Measurements from ENCODE around the gene BRD2.
A peak's percentile ranks its signal among the peaks of the same experiment; 100 is the strongest.
"Not testable (repeated sequence)": the region's sequence is repeated elsewhere in the genome, so short reads cannot be mapped to it uniquely, and the experiment has no call there.

Gene BRD2

GRCh38 chr6:32940656-32941213, 27.7 kb upstream of the BRD2 start, which contains the start of gene HLA-DMB:
TSS of gene HLA-DMB (minus strand) at chr6:32941028. CDS start at chr6:32940807, 221 bp downstream.
- peaks cover 6% of the 10 kb centered on the region for H3K4me1 ChIP-seq (ENCODE audit: insufficient read depth, low read length)
- H3K4me3 ChIP-seq (ENCODE audit: low read depth in 1 of 2, low read length in 2 of 2) = peak within 1 kb of the TSS in 1 of 2 donors; percentile 52
- peak within 1 kb of the TSS; percentile 51 for H3K27ac ChIP-seq (ENCODE audit: low read depth, low read length)
- no peaks in the 10 kb centered on the region for H3K36me3 ChIP-seq (ENCODE audit: insufficient read depth, low read length)
- no peaks in the 10 kb centered on the region for H3K9me3 ChIP-seq (ENCODE audit: low read length)
- H3K9ac ChIP-seq (ENCODE audit: low read length) = no peak within 1 kb of the TSS
- H3K27me3 ChIP-seq (ENCODE audit: control insufficient read depth in 1 of 2, insufficient read depth in 2 of 2, low read length in 2 of 2) = no peaks in the 10 kb centered on the region

GRCh38 chr6:32941214-32941768, 27.1 kb upstream of the BRD2 start:
- Histone ChIP-seq H3K36me3 (ENCODE audit: insufficient read depth, low read length) (no peaks in the 10 kb centered on the region), H3K4me1 (ENCODE audit: insufficient read depth, low read length) (peaks cover 6% of the 10 kb centered on the region), H3K9ac (ENCODE audit: low read length) (no peak overlapping the region), H3K27me3 (ENCODE audit: control insufficient read depth in 1 of 2, insufficient read depth in 2 of 2, low read length in 2 of 2) (no peaks in the 10 kb centered on the region), H3K27ac (ENCODE audit: low read depth, low read length) (no peak overlapping the region), H3K4me3 (ENCODE audit: low read depth in 1 of 2, low read length in 2 of 2) (no peak overlapping the region), H3K9me3 (ENCODE audit: low read length) (no peaks in the 10 kb centered on the region)

GRCh38 chr6:32942555-32943123, 25.8 kb upstream of the BRD2 start:
- H3K4me3 ChIP-seq (ENCODE audit: low read depth in 1 of 2, low read length in 2 of 2); H3K4me1 ChIP-seq (ENCODE audit: insufficient read depth, low read length); H3K9ac ChIP-seq (ENCODE audit: low read length); H3K27me3 ChIP-seq (ENCODE audit: control insufficient read depth in 1 of 2, insufficient read depth in 2 of 2, low read length in 2 of 2); H3K36me3 ChIP-seq (ENCODE audit: insufficient read depth, low read length); H3K27ac ChIP-seq (ENCODE audit: low read depth, low read length); H3K9me3 ChIP-seq (ENCODE audit: low read length): not testable (repeated sequence)

GRCh38 chr6:32943864-32944649, 24.3 kb upstream of the BRD2 start:
- H3K9me3 ChIP-seq (ENCODE audit: low read length) = no peaks in the 10 kb centered on the region
- H3K4me1 ChIP-seq (ENCODE audit: insufficient read depth, low read length) = peaks cover 6% of the 10 kb centered on the region
- no peak overlapping the region for H3K9ac ChIP-seq (ENCODE audit: low read length)
- H3K27ac ChIP-seq (ENCODE audit: low read depth, low read length) = no peak overlapping the region
- H3K27me3 ChIP-seq (ENCODE audit: control insufficient read depth in 1 of 2, insufficient read depth in 2 of 2, low read length in 2 of 2) = no peaks in the 10 kb centered on the region
- H3K4me3 ChIP-seq (ENCODE audit: low read depth in 1 of 2, low read length in 2 of 2) = no peak overlapping the region
- H3K36me3 ChIP-seq (ENCODE audit: insufficient read depth, low read length) = no peaks in the 10 kb centered on the region

GRCh38 chr6:32945108-32945760, 23.2 kb upstream of the BRD2 start:
- H3K4me3 ChIP-seq (ENCODE audit: low read depth in 1 of 2, low read length in 2 of 2) = no peak overlapping the region
- H3K4me1 ChIP-seq (ENCODE audit: insufficient read depth, low read length) = peaks cover 6% of the 10 kb centered on the region

GRCh38 chr6:32945953-32946352, 22.4 kb upstream of the BRD2 start:
- Histone ChIP-seq H3K4me1 (ENCODE audit: insufficient read depth, low read length) (peaks cover 2% of the 10 kb centered on the region), H3K27ac (ENCODE audit: low read depth, low read length) (no peak overlapping the region)

More at GRCh38 chr6:32945108-32945760, 23.2 kb upstream of the BRD2 start:
- Histone ChIP-seq H3K27ac (ENCODE audit: low read depth, low read length) (no peak overlapping the region), H3K9me3 (ENCODE audit: low read length) (no peaks in the 10 kb centered on the region), H3K36me3 (ENCODE audit: insufficient read depth, low read length) (no peaks in the 10 kb centered on the region), H3K27me3 (ENCODE audit: control insufficient read depth in 1 of 2, insufficient read depth in 2 of 2, low read length in 2 of 2) (no peaks in the 10 kb centered on the region), H3K9ac (ENCODE audit: low read length) (no peak overlapping the region)

GRCh38 chr6:32946893-32947292, 21.5 kb upstream of the BRD2 start:
- Histone ChIP-seq H3K36me3 (ENCODE audit: insufficient read depth, low read length) (no peaks in the 10 kb centered on the region), H3K4me3 (ENCODE audit: low read depth in 1 of 2, low read length in 2 of 2) (no peak overlapping the region), H3K9ac (ENCODE audit: low read length) (no peak overlapping the region), H3K27me3 (ENCODE audit: control insufficient read depth in 1 of 2, insufficient read depth in 2 of 2, low read length in 2 of 2) (no peaks in the 10 kb centered on the region), H3K27ac (ENCODE audit: low read depth, low read length) (no peak overlapping the region), H3K9me3 (ENCODE audit: low read length) (no peaks in the 10 kb centered on the region), H3K4me1 (ENCODE audit: insufficient read depth, low read length) (no peaks in the 10 kb centered on the region)

More at GRCh38 chr6:32945953-32946352, 22.4 kb upstream of the BRD2 start:
- Histone ChIP-seq H3K9me3 (ENCODE audit: low read length) (no peaks in the 10 kb centered on the region), H3K27me3 (ENCODE audit: control insufficient read depth in 1 of 2, insufficient read depth in 2 of 2, low read length in 2 of 2) (no peaks in the 10 kb centered on the region), H3K36me3 (ENCODE audit: insufficient read depth, low read length) (no peaks in the 10 kb centered on the region), H3K4me3 (ENCODE audit: low read depth in 1 of 2, low read length in 2 of 2) (no peak overlapping the region), H3K9ac (ENCODE audit: low read length) (no peak overlapping the region)

GRCh38 chr6:32947552-32948465, 20.6 kb upstream of the BRD2 start:
- H3K36me3 ChIP-seq (ENCODE audit: insufficient read depth, low read length) = no peaks in the 10 kb centered on the region
- H3K27me3 ChIP-seq (ENCODE audit: control insufficient read depth in 1 of 2, insufficient read depth in 2 of 2, low read length in 2 of 2) = no peaks in the 10 kb centered on the region
- no peak overlapping the region for H3K4me3 ChIP-seq (ENCODE audit: low read depth in 1 of 2, low read length in 2 of 2)
- no peaks in the 10 kb centered on the region for H3K9me3 ChIP-seq (ENCODE audit: low read length)
- peaks cover 9% of the 10 kb centered on the region for H3K4me1 ChIP-seq (ENCODE audit: insufficient read depth, low read length)
- H3K9ac ChIP-seq (ENCODE audit: low read length) = no peak overlapping the region
- no peak overlapping the region for H3K27ac ChIP-seq (ENCODE audit: low read depth, low read length)

- H3K9ac ChIP-seq (ENCODE audit: low read length) = no peak overlapping the region
- no peak overlapping the region for H3K4me3 ChIP-seq (ENCODE audit: low read depth in 1 of 2, low read length in 2 of 2)
- H3K27ac ChIP-seq (ENCODE audit: low read depth, low read length) = no peak overlapping the region
- H3K9me3 ChIP-seq (ENCODE audit: low read length) = no peaks in the 10 kb centered on the region
- H3K4me1 ChIP-seq (ENCODE audit: insufficient read depth, low read length) = peaks cover 12% of the 10 kb centered on the region
- H3K27me3 ChIP-seq (ENCODE audit: control insufficient read depth in 1 of 2, insufficient read depth in 2 of 2, low read length in 2 of 2) = no peaks in the 10 kb centered on the region
- H3K36me3 ChIP-seq (ENCODE audit: insufficient read depth, low read length) = no peaks in the 10 kb centered on the region
These were observed 19.3 kb upstream of the BRD2 start for GRCh38 chr6:32949113-32949512.

- Histone ChIP-seq H3K27me3 (ENCODE audit: control insufficient read depth in 1 of 2, insufficient read depth in 2 of 2, low read length in 2 of 2) (no peaks in the 10 kb centered on the region), H3K4me3 (ENCODE audit: low read depth in 1 of 2, low read length in 2 of 2) (no peak overlapping the region), H3K4me1 (ENCODE audit: insufficient read depth, low read length) (peaks cover 12% of the 10 kb centered on the region), H3K9me3 (ENCODE audit: low read length) (no peaks in the 10 kb centered on the region), H3K27ac (ENCODE audit: low read depth, low read length) (no peak overlapping the region), H3K9ac (ENCODE audit: low read length) (no peak overlapping the region), H3K36me3 (ENCODE audit: insufficient read depth, low read length) (no peaks in the 10 kb centered on the region)
These were observed 18.4 kb upstream of the BRD2 start for GRCh38 chr6:32950010-32950409.
